Mucosa of descending colon (tissue), 3 donors: ENCODE results near the gene SUN2. TPM values are rescaled to one million over a fixed set of nuclear protein-coding genes. Genes with fewer than 3 reads are reported as not detected.

Experiments
- ATAC-seq: fragments of 200-7000 bp; cut with Tn5 transposase; one replicate; pipeline ENCODE4 v1.9.1; 2020; ENCODE audit warnings: mild to moderate bottlenecking, moderate library complexity
- DNase-seq, 3 donors: peaks; one replicate each; pipeline ENCODE4 v3.0.0-alpha.2; 2020
- H3K36me3 ChIP-seq: fragments of 200-600 bp; one replicate; pipeline ENCODE4 v1.8.0; 2021; ENCODE audit warnings: low read depth, mild to moderate bottlenecking
- H3K4me1 ChIP-seq: fragments of 200-600 bp; one replicate; pipeline ENCODE4 v1.8.0; 2021; ENCODE audit warnings: low read depth, mild to moderate bottlenecking
- H3K4me3 ChIP-seq: fragments of 200-600 bp; one replicate; pipeline ENCODE4 v1.8.0; 2021; ENCODE audit warnings: mild to moderate bottlenecking
- H3K9me3 ChIP-seq: fragments of 200-600 bp; one replicate; pipeline ENCODE4 v1.8.0; 2021; ENCODE audit warnings: mild to moderate bottlenecking
- intact Hi-C, 2 donors: fragments of 100-400 bp; cut with DNase I in 1 of 2; cut with micrococcal nuclease in 1 of 2; formaldehyde crosslinking; loops; one replicate each; pipeline versions ENCODE4 v1.11.0 to v1.11.1; 2022; cut with DNase I, micrococcal nuclease
- total RNA-seq, 3 donors: library from RNA; stranded (reverse); fragmentation: NEBNext Ultra II Directional in 2 of 3; extraction: Animal tissue kit (Norgen Biotek cat#: 25700) in 2 of 3; gene quantifications; one replicate each; pipeline versions ENCODE4 v1.2.1 to v1.2.4, GENCODE V29; 2021 to 2023
- TF ChIP-seq, protein P1 (sequence below): fragments of 200-600 bp; IDR thresholded peaks from one replicate; pipeline ENCODE4 v1.8.0; 2022; ENCODE audit warnings: antibody characterized with exemption, mild to moderate bottlenecking
- donor health status: DM: no; HTN: no; CAD: no; lungs with moderate emphysema.
- donor health status: DM: no; HTN: no; CAD: no.
- donor health status: DM: no; HTN: yes; CAD: no.

Gene SUN2
- total RNA-seq, 3 donors from 2014 or later: 130 to 235 (median 181) TPM

DNA sequence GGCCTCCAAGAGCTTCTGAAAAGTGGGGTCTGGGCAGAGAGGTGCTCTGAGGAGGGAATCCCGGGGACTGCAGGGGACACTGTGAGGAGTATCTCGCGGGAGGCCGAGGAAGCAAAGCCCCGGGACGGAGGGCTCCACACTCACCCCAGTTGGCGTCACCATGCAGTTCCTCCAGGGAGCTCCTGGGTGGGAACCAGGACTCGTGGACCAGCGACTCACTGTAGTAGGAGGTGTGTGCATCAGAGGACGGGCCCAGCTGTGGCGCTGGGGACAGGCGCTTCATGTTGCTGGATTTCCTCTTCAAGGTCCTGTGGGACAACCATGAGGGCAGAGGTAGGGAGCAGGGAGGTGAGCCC, 4.8 kb downstream of the SUN2 start:
- intact Hi-C loops: no loop called here

DNA sequence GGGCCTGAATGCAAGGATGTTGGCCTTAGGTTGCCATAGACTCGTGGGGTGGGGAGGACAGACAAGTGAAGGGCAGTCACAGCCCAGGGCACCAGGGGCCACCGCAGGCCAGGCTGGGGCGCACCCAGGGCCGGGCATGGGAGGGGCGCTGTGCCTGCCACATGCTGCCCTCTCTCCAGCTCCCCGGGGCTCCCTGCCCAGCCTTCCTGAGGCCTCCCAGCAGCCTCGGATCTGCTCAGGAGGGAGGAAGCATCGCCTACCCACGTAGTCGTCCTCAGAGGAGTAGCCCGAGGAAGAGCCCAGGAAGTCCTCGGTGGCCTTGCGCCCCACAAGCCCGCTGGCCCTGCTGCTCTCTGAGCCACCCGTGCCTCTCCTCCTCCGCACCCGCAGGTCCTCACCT, 5.2 kb downstream of the SUN2 start:
- intact Hi-C loops: no loop called here
- H3K4me1 ChIP-seq: peaks cover 18% of the 10 kb centered on the region
- ATAC-seq (no peak), DNase-seq (no peak)
- TF ChIP-seq, protein P1, sequence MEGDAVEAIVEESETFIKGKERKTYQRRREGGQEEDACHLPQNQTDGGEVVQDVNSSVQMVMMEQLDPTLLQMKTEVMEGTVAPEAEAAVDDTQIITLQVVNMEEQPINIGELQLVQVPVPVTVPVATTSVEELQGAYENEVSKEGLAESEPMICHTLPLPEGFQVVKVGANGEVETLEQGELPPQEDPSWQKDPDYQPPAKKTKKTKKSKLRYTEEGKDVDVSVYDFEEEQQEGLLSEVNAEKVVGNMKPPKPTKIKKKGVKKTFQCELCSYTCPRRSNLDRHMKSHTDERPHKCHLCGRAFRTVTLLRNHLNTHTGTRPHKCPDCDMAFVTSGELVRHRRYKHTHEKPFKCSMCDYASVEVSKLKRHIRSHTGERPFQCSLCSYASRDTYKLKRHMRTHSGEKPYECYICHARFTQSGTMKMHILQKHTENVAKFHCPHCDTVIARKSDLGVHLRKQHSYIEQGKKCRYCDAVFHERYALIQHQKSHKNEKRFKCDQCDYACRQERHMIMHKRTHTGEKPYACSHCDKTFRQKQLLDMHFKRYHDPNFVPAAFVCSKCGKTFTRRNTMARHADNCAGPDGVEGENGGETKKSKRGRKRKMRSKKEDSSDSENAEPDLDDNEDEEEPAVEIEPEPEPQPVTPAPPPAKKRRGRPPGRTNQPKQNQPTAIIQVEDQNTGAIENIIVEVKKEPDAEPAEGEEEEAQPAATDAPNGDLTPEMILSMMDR: no peak
- no peak overlapping the region for H3K4me3 ChIP-seq
- H3K9me3 ChIP-seq: no peaks in the 10 kb centered on the region
- peaks cover 13% of the 10 kb centered on the region for H3K36me3 ChIP-seq

More for the DNA sequence above, 4.8 kb downstream of the SUN2 start:
- peaks cover 18% of the 10 kb centered on the region for H3K4me1 ChIP-seq
- H3K36me3 ChIP-seq: peaks cover 13% of the 10 kb centered on the region
- H3K4me3 ChIP-seq: no peak overlapping the region
- ATAC-seq (no peak), DNase-seq (no peak)
- TF ChIP-seq, protein P1: no peak
- H3K9me3 ChIP-seq: no peaks in the 10 kb centered on the region

DNA sequence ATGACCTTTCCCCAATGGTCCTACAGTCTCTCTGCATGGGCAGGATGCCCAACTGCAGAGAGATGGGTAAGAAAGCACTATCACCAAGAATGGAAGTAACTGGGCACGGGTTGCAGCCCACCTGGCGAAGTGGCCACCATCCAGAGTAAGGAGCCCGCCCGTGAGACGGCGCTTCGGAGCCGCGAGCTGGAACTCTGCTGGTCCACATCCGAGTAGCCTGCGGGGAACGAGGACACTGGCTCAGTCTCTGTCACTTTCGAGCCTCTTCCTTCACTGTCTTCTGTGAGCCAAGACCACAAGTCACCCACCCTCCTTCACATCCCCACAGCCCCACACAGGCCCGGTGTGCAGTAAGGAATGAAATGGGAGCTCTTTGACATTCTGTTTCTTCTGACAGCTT, 5.7 kb downstream of the SUN2 start:
- no peak for ATAC-seq

DNA sequence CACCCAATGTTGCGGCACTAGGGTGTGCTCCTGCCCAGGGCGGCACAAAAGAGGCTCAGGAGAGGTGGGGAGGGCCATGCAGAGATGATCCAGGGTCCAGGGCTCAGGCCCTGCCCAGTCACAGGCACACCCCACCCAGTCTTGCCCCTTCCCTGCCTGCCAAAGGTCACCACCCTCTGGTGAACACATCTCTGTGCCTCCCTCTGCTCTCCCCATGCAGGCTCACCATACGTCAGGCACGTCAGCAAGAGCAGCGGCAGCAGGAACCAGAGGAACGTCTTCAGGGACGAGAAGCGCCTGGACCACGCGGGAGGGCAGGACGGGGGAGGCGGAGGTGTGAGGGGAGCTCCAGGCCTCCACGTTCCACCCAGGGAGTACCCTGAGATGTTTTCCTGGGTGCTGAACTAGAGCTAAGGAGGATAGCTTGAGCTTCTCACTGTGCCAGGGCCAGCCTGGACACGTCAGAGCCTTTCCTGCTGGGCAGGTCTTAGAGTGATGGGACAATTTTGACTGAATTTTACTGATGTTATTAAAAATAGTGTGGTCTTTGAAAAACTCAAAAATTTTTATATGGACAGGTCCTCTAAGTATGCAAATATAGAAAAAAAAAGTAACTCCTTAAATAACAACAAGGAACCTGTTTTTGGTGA, 7.2 kb downstream of the SUN2 start:
- TF ChIP-seq, protein P1: no peak
- no peak for DNase-seq
- peaks cover 22% of the 10 kb centered on the region for H3K36me3 ChIP-seq
- H3K4me3 ChIP-seq: no peak overlapping the region
- no peak for ATAC-seq
- intact Hi-C loops: no loop called here
- H3K4me1 ChIP-seq: peaks cover 11% of the 10 kb centered on the region
- H3K9me3 ChIP-seq: no peaks in the 10 kb centered on the region

More for the DNA sequence above, 5.7 kb downstream of the SUN2 start:
- Histone ChIP-seq H3K36me3 (peaks cover 14% of the 10 kb centered on the region), H3K9me3 (no peaks in the 10 kb centered on the region), H3K4me1 (peaks cover 21% of the 10 kb centered on the region), H3K4me3 (no peak overlapping the region)
- DNase-seq: no peak
- intact Hi-C loops: no loop called here
- TF ChIP-seq, protein P1: no peak

DNA sequence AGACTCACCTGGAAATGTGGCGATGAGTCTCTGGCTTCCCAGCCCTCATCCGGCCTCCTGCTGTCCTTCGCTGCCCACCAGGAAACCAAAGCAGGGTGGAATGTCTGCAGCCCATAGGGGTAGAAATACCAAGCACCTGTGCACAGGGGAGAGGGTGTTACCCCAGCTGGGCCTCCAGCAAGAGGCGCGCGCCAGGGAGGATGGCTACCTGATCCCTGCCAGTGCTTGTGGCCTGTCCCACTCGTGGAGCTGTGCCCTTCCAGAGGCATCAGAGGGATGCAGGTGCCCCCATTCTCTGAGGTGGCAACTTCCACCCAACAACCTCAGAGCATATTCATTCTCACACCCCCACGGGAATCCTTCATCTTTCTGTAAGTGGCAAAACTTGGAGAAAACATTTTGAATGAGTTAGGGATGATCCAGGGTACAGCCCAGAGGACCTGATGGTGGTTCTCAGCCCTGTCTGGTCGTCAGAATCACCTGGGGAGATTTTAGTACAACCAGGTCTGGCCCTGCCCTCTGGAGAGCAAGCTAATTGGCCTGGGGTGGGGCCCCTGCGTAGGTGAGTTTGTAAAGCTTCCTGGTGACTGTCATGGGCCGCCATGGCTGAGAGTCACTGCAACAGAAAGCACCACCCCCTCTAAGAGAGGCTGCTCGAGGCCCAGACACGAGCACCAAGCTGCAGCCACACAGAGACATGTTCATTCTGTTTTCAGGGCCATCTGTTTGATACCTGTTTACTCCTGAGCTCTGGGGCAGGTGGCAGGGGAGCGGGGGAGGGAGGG, 9.9 kb downstream of the SUN2 start:
- Histone ChIP-seq H3K4me3 (no peak overlapping the region), H3K4me1 (peaks cover 8% of the 10 kb centered on the region), H3K36me3 (peaks cover 34% of the 10 kb centered on the region), H3K9me3 (no peaks in the 10 kb centered on the region)
- intact Hi-C loops: no loop called here
- DNase-seq (peak in 2 of 3 donors; percentile 77 to 78), ATAC-seq (peak; percentile 85)
- TF ChIP-seq, protein P1: no peak
